Fibroblast of lung (primary cell): ENCODE data around the gene NDUFB7.

Experiments used
- CTCF ChIP-seq, 2 donors: IDR thresholded peaks in 1 of 2; conservative IDR thresholded peaks in 1 of 2; 1 replicate in 1 of 2; 2 replicates in 1 of 2; pipeline ENCODE4 v1.5.1; 2011 to 2012; ENCODE audit warnings: low read length in 2 of 2, control low read depth in 1 of 2, inconsistent platforms in 1 of 2, low read depth in 1 of 2, mild to moderate bottlenecking in 1 of 2
- EZH2 ChIP-seq: IDR thresholded peaks from 2 replicates; pipeline ENCODE4 v1.5.1; 2012; ENCODE audit warnings: low read length, control low read depth, mild to moderate bottlenecking; ENCODE audit errors: missing control alignments

GRCh38 chr19:14575428-14575980 is 3.6 kb upstream of the NDUFB7 start:
- TF ChIP-seq CTCF (conservative IDR thresholded peaks at IDR 0.05 in 1 of 2, IDR thresholded peaks at IDR 0.05 in 1 of 2; ENCODE audit: low read depth in 1 of 2, low read length in 2 of 2) (no peak), EZH2 (no peak)
